Left lung (tissue), 10 donors: ENCODE results near the gene CAMK2A. TPM values are rescaled to one million over a fixed set of nuclear protein-coding genes. Genes with fewer than 3 reads are reported as not detected.

Source experiments
- ATAC-seq: fragments of 200-7000 bp; cut with Tn5 transposase; one replicate; pipeline ENCODE4 v1.9.1; 2020; ENCODE audit warnings: moderate library complexity
- DNase-seq, 4 donors: peaks; one replicate each; pipeline ENCODE4 v3.0.0-alpha.2; 2013 to 2020
- H3K27ac ChIP-seq, 2 donors: fragments of 200-600 bp; sonication (generic) in 1 of 2; one replicate each; pipeline versions ENCODE4 v1.5.0 to v1.8.0; 2020 to 2021
- H3K27me3 ChIP-seq, 2 donors: fragments of 200-600 bp; sonication (generic) in 1 of 2; one replicate each; pipeline versions ENCODE4 v1.5.0 to v1.8.0; 2020 to 2021
- H3K36me3 ChIP-seq, 2 donors: fragments of 200-600 bp; sonication (generic) in 1 of 2; one replicate each; pipeline versions ENCODE4 v1.5.0 to v1.8.0; 2020 to 2021
- H3K4me1 ChIP-seq, 2 donors: fragments of 200-600 bp; one replicate each; pipeline ENCODE4 v1.8.0; 2021
- H3K4me3 ChIP-seq, 2 donors: fragments of 200-600 bp; sonication (generic) in 1 of 2; one replicate each; pipeline versions ENCODE4 v1.5.0 to v1.8.0; 2020 to 2021; ENCODE audit warnings: mild to moderate bottlenecking in 1 of 2
- H3K9me3 ChIP-seq, 2 donors: fragments of 200-600 bp; sonication (generic) in 1 of 2; one replicate each; pipeline versions ENCODE4 v1.5.0 to v1.8.0; 2020 to 2021
- intact Hi-C, 2 donors: fragments of 100-400 bp; cut with DNase I; formaldehyde crosslinking; loops; one replicate each; pipeline versions ENCODE4 v1.11.2 to v1.14.2; 2022
- polyA plus RNA-seq, 6 donors: library from polyadenylated mRNA; unstranded; fragments of 120-200 nt; gene quantifications; one replicate each; pipeline ENCODE4 v1.2.1, GENCODE V29; 2013; ENCODE audit not compliant: insufficient read length in 6 of 6
- total RNA-seq, 2 donors: library from RNA; stranded (reverse); fragmentation: NEBNext Ultra II Directional; extraction: Animal tissue kit (Norgen Biotek cat#: 25700); gene quantifications; one replicate each; pipeline ENCODE4 v1.2.1, GENCODE V29; 2021
- TF ChIP-seq, protein P1 (sequence below), 2 donors: fragments of 200-600 bp; sonication (generic) in 1 of 2; IDR thresholded peaks; one replicate each; pipeline versions ENCODE4 v1.5.0 to v1.8.0; 2021; ENCODE audit warnings: antibody characterized with exemption in 2 of 2
- donor health status: DM: no; HTN: yes; CAD: no.
- donor health status: DM: no; HTN: no; CAD: no.

CAMK2A gene
- total and polyA plus RNA-seq, 8 donors: 0.64 to 5.8 (median 4.7) TPM

- Histone ChIP-seq H3K27ac (no peak overlapping the region), H3K4me3 (no peak overlapping the region), H3K9me3 (no peaks in the 10 kb centered on the region), H3K36me3 (no peaks in the 10 kb centered on the region), H3K27me3 (no peaks in the 10 kb centered on the region), H3K4me1 (no peaks in the 10 kb centered on the region)
- ATAC-seq: no peak
- DNase-seq: no peak
- intact Hi-C loops: no loop called here
- TF ChIP-seq, protein P1, sequence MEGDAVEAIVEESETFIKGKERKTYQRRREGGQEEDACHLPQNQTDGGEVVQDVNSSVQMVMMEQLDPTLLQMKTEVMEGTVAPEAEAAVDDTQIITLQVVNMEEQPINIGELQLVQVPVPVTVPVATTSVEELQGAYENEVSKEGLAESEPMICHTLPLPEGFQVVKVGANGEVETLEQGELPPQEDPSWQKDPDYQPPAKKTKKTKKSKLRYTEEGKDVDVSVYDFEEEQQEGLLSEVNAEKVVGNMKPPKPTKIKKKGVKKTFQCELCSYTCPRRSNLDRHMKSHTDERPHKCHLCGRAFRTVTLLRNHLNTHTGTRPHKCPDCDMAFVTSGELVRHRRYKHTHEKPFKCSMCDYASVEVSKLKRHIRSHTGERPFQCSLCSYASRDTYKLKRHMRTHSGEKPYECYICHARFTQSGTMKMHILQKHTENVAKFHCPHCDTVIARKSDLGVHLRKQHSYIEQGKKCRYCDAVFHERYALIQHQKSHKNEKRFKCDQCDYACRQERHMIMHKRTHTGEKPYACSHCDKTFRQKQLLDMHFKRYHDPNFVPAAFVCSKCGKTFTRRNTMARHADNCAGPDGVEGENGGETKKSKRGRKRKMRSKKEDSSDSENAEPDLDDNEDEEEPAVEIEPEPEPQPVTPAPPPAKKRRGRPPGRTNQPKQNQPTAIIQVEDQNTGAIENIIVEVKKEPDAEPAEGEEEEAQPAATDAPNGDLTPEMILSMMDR (IDR thresholded peaks at IDR 0.05): no peak
Observed at GRCh38 chr5:150313921-150314716, 24.5 kb upstream of the CAMK2A start.

- no peaks in the 10 kb centered on the region for H3K36me3 ChIP-seq
- H3K4me3 ChIP-seq: no peak overlapping the region
- intact Hi-C loops: no loop called here
- DNase-seq (no peak), ATAC-seq (no peak)
- H3K9me3 ChIP-seq: no peaks in the 10 kb centered on the region
- TF ChIP-seq, protein P1 (IDR thresholded peaks at IDR 0.05): no peak
- H3K27ac ChIP-seq: no peak overlapping the region
- no peaks in the 10 kb centered on the region for H3K4me1 ChIP-seq
- H3K27me3 ChIP-seq: no peaks in the 10 kb centered on the region
Observed at GRCh38 chr5:150313501-150313900, 23.9 kb upstream of the CAMK2A start.

GRCh38 chr5:150312518-150312917, 22.9 kb upstream of the CAMK2A start:
- H3K27ac ChIP-seq: no peak overlapping the region
- TF ChIP-seq, protein P1 (IDR thresholded peaks at IDR 0.05): no peak
- H3K36me3 ChIP-seq: no peaks in the 10 kb centered on the region
- intact Hi-C loops: no loop called here
- no peak for DNase-seq
- no peak for ATAC-seq
- no peaks in the 10 kb centered on the region for H3K27me3 ChIP-seq
- H3K9me3 ChIP-seq: no peaks in the 10 kb centered on the region
- H3K4me3 ChIP-seq: no peak overlapping the region
- no peaks in the 10 kb centered on the region for H3K4me1 ChIP-seq

GRCh38 chr5:150311015-150311692, 21.6 kb upstream of the CAMK2A start:
- H3K27me3 ChIP-seq: no peaks in the 10 kb centered on the region
- H3K36me3 ChIP-seq: no peaks in the 10 kb centered on the region
- H3K4me3 ChIP-seq: no peak overlapping the region
- DNase-seq: no peak
- no peaks in the 10 kb centered on the region for H3K4me1 ChIP-seq
- no peak overlapping the region for H3K27ac ChIP-seq
- TF ChIP-seq, protein P1 (IDR thresholded peaks at IDR 0.05): no peak
- intact Hi-C loops: no loop called here
- ATAC-seq: no peak
- H3K9me3 ChIP-seq: no peaks in the 10 kb centered on the region

GRCh38 chr5:150310246-150310645, 20.7 kb upstream of the CAMK2A start:
- Histone ChIP-seq H3K4me3 (no peak overlapping the region), H3K9me3 (no peaks in the 10 kb centered on the region), H3K27ac (no peak overlapping the region), H3K36me3 (no peaks in the 10 kb centered on the region), H3K27me3 (no peaks in the 10 kb centered on the region), H3K4me1 (no peaks in the 10 kb centered on the region)
- DNase-seq (no peak), ATAC-seq (no peak)
- TF ChIP-seq, protein P1 (IDR thresholded peaks at IDR 0.05): no peak
- intact Hi-C loops: no loop called here
